K562 (cell line): ENCODE data around the gene TLCD1. TPM values are rescaled to one million over a fixed set of nuclear protein-coding genes. Genes with fewer than 3 reads are reported as not detected.
A peak's percentile ranks its signal among the peaks of the same experiment; 100 is the strongest.

ENCODE experiments used
- ATF7 ChIP-seq: fragments of 450-650 bp; IDR thresholded peaks from 2 replicates; pipeline ENCODE4 v1.7.1; 2014; ENCODE audit warnings: mild to moderate bottlenecking, moderate library complexity
- EP300 ChIP-seq: IDR thresholded peaks from 2 replicates; pipeline ENCODE4 v1.6.1; 2012; ENCODE audit warnings: low read length, improper control_type of control experiment
- GTF2F1 ChIP-seq: IDR thresholded peaks from 2 replicates; pipeline ENCODE4 v1.6.1; 2011; ENCODE audit warnings: low read depth, low read length, improper control_type of control experiment
- MCM3 ChIP-seq: fragments of 450-650 bp; IDR thresholded peaks from 2 replicates; pipeline ENCODE4 v1.6.1; 2016
- MTA3 ChIP-seq: fragments of 450-650 bp; formaldehyde crosslinking; IDR thresholded peaks from 2 replicates; pipeline ENCODE4 v1.6.1; 2017; ENCODE audit warnings: mild to moderate bottlenecking, borderline replicate concordance
- PHB2 ChIP-seq: fragments of 450-650 bp; IDR thresholded peaks from 2 replicates; pipeline ENCODE4 v1.6.1; 2017; ENCODE audit warnings: low read depth
- SNIP1 ChIP-seq: fragments of 450-650 bp; IDR thresholded peaks from 2 replicates; pipeline ENCODE4 v1.7.1; 2017; ENCODE audit warnings: low read depth, mild to moderate bottlenecking
- ZNF175 ChIP-seq: fragments of 200-800 bp; sonication (Bioruptor generic); IDR thresholded peaks from 2 replicates; pipeline ENCODE4 v1.6.1; 2016; ENCODE audit warnings: low read depth, mild to moderate bottlenecking, missing genetic modification characterization, missing compliant biosample characterization
- polyA plus RNA-seq, 8 experiments: library from polyadenylated mRNA; depleted of rRNA in 4 of 8; stranded (reverse) in 5 of 8; unstranded in 3 of 8; fragments of >200 nt; fragmentation: Nextera tagmentation in 2 of 8; fragmentation: Illumina TruSeq in 1 of 8; extraction: Ambion mirVana in 2 of 8; extraction: Trizol in 1 of 8; gene quantifications; 2 replicates each; pipeline versions ENCODE4 v1.2.1 to v1.2.3, GENCODE V29; 2011 to 2014; ENCODE audit warnings: inconsistent platforms in 1 of 8, missing spikeins in 1 of 8
- total RNA-seq, 7 experiments: library from RNA; depleted of rRNA in 6 of 7; stranded (reverse); fragments of >200 nt in 6 of 7; fragmentation: Illumina TruSeq in 2 of 7; extraction: Trizol in 2 of 7; gene quantifications; 2 replicates each; pipeline versions ENCODE4 v1.2.1 to v1.2.3, GENCODE V29; 2011 to 2021; ENCODE audit warnings: low replicate concordance in 1 of 7
- TF ChIP-seq, protein P1 (sequence below): fragments of 250-450 bp; sonication (Bioruptor Pico); IDR thresholded peaks from 2 replicates; pipeline ENCODE4 v1.5.0; 2020; ENCODE audit warnings: mild to moderate bottlenecking, borderline replicate concordance
- TF ChIP-seq, protein P2 (sequence below): fragments of 250-450 bp; sonication (Bioruptor Pico); IDR thresholded peaks from 2 replicates; pipeline ENCODE4 v1.8.0; 2022; ENCODE audit warnings: moderate library complexity, mild to moderate bottlenecking, inconsistent platforms
- TF ChIP-seq, protein P3 (sequence below): IDR thresholded peaks from 2 replicates; pipeline ENCODE4 v1.6.1; 2011; ENCODE audit warnings: borderline replicate concordance, low read depth, mild to moderate bottlenecking, moderate library complexity, low read length; ENCODE audit not compliant: insufficient read depth, poor library complexity, severe bottlenecking
- TF ChIP-seq, protein P4 (sequence below): fragments of 450-650 bp; IDR thresholded peaks from 2 replicates; pipeline ENCODE4 v1.6.1; 2016; ENCODE audit warnings: mild to moderate bottlenecking
- TF ChIP-seq, protein P5 (sequence below): sonication (generic); formaldehyde crosslinking; IDR thresholded peaks from 2 replicates; pipeline ENCODE4 v1.4.0; 2020; ENCODE audit warnings: mild to moderate bottlenecking, missing genetic modification reagents

Gene TLCD1
- total and polyA plus RNA-seq, 9 of the 15 experiments (the other 6 are each of a cell fraction or from before 2014, with no cell fraction given) = 6.8 to 37.7 (median 21.7) TPM

DNA sequence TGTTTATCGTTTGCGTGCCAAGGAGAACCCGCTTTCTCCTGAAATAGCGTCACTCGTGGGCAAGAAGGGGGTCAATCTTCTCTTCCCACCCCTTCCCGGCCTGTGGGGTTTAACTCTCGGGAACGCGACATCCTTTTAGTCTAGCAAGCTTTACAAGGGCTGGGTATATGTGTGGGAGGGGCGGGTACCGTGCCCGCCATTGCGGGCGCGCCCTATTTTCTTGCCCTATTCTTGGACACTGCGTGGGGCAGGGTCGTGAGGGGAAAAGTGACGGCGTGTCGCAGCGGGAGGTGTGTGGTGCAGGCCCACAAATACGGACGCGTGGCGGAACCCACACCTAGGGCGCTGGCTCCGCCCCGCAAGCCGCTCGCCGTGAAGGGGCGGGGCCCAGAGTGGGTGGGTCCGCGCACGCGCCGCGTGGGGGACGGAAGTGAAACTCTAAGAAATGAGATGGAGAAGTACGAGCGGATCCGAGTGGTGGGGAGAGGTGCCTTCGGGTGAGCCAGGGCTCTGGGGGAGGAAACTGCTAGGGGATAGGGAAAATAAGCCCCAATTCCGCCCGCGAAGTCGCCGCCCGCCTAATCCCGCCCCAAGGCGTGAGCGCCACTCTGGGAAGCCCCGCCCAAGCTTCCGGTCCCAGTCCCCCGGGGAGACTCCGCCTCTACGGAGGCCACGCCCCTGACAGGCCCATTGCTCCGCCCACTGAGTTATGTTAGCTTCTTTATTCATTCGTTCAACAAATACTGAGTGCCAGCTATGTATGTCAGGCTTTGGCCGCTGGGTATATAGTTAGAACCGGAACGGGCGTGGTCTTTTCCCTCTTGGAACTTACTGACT lies 2.5 kb upstream of the TLCD1 start, which contains the start of gene NEK8 (continued):
- TF ChIP-seq ATF7 = peak; percentile 53
- no peak for TF ChIP-seq EP300
- TF ChIP-seq, protein P1, sequence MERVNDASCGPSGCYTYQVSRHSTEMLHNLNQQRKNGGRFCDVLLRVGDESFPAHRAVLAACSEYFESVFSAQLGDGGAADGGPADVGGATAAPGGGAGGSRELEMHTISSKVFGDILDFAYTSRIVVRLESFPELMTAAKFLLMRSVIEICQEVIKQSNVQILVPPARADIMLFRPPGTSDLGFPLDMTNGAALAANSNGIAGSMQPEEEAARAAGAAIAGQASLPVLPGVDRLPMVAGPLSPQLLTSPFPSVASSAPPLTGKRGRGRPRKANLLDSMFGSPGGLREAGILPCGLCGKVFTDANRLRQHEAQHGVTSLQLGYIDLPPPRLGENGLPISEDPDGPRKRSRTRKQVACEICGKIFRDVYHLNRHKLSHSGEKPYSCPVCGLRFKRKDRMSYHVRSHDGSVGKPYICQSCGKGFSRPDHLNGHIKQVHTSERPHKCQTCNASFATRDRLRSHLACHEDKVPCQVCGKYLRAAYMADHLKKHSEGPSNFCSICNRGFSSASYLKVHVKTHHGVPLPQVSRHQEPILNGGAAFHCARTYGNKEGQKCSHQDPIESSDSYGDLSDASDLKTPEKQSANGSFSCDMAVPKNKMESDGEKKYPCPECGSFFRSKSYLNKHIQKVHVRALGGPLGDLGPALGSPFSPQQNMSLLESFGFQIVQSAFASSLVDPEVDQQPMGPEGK (CRISPR knock-in tag) = no peak
- TF ChIP-seq, protein P2, sequence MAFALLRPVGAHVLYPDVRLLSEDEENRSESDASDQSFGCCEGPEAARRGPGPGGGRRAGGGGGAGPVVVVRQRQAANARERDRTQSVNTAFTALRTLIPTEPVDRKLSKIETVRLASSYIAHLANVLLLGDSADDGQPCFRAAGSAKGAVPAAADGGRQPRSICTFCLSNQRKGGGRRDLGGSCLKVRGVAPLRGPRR = no peak
- peak; percentile 66; the same call in 1 of the 2 replicates for TF ChIP-seq MTA3
- TF ChIP-seq, protein P3, sequence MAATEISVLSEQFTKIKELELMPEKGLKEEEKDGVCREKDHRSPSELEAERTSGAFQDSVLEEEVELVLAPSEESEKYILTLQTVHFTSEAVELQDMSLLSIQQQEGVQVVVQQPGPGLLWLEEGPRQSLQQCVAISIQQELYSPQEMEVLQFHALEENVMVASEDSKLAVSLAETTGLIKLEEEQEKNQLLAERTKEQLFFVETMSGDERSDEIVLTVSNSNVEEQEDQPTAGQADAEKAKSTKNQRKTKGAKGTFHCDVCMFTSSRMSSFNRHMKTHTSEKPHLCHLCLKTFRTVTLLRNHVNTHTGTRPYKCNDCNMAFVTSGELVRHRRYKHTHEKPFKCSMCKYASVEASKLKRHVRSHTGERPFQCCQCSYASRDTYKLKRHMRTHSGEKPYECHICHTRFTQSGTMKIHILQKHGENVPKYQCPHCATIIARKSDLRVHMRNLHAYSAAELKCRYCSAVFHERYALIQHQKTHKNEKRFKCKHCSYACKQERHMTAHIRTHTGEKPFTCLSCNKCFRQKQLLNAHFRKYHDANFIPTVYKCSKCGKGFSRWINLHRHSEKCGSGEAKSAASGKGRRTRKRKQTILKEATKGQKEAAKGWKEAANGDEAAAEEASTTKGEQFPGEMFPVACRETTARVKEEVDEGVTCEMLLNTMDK = no peak
- no peak for TF ChIP-seq PHB2
- no peak for TF ChIP-seq SNIP1
- 0 out of 2 replicates have a peak, but pooled peaks have one; percentile 1 for TF ChIP-seq GTF2F1
- TF ChIP-seq ZNF175 (CRISPR knock-in tag) = 0 out of 2 replicates have a peak, but pooled peaks have one; percentile 36
- TF ChIP-seq MCM3 = no peak
- TF ChIP-seq, protein P4, sequence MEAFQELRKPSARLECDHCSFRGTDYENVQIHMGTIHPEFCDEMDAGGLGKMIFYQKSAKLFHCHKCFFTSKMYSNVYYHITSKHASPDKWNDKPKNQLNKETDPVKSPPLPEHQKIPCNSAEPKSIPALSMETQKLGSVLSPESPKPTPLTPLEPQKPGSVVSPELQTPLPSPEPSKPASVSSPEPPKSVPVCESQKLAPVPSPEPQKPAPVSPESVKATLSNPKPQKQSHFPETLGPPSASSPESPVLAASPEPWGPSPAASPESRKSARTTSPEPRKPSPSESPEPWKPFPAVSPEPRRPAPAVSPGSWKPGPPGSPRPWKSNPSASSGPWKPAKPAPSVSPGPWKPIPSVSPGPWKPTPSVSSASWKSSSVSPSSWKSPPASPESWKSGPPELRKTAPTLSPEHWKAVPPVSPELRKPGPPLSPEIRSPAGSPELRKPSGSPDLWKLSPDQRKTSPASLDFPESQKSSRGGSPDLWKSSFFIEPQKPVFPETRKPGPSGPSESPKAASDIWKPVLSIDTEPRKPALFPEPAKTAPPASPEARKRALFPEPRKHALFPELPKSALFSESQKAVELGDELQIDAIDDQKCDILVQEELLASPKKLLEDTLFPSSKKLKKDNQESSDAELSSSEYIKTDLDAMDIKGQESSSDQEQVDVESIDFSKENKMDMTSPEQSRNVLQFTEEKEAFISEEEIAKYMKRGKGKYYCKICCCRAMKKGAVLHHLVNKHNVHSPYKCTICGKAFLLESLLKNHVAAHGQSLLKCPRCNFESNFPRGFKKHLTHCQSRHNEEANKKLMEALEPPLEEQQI = no peak
- TF ChIP-seq, protein P5, sequence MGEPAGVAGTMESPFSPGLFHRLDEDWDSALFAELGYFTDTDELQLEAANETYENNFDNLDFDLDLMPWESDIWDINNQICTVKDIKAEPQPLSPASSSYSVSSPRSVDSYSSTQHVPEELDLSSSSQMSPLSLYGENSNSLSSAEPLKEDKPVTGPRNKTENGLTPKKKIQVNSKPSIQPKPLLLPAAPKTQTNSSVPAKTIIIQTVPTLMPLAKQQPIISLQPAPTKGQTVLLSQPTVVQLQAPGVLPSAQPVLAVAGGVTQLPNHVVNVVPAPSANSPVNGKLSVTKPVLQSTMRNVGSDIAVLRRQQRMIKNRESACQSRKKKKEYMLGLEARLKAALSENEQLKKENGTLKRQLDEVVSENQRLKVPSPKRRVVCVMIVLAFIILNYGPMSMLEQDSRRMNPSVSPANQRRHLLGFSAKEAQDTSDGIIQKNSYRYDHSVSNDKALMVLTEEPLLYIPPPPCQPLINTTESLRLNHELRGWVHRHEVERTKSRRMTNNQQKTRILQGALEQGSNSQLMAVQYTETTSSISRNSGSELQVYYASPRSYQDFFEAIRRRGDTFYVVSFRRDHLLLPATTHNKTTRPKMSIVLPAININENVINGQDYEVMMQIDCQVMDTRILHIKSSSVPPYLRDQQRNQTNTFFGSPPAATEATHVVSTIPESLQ (CRISPR knock-in tag) = peak; percentile 68; the same call in 1 of the 2 replicates
- TF ChIP-seq, all 486 proteins: peak for 103
